Measurements from ENCODE around the gene TMEM238.

DNA sequence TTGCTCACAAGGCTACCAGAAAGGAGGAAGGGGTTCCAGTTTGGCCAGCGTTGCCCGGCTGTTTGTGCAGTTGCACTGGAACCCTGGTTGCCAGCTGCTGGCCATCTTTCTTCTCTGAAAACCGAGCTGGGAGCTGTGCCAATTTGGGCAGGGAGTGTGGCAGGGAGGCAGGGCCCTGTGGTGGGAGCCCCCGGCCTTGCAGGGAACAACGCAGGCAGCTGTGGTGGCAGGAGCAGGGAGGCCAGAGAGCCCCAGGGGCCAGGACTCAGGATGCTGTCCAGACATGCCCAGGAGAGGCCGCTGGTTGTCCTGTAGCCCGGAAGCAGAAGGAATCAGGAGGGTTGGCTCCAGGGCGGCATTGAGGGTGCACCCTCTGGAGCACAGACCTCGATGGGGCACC is 39.6 kb downstream of the TMEM238 start:
- TF ChIP-seq, protein P1, sequence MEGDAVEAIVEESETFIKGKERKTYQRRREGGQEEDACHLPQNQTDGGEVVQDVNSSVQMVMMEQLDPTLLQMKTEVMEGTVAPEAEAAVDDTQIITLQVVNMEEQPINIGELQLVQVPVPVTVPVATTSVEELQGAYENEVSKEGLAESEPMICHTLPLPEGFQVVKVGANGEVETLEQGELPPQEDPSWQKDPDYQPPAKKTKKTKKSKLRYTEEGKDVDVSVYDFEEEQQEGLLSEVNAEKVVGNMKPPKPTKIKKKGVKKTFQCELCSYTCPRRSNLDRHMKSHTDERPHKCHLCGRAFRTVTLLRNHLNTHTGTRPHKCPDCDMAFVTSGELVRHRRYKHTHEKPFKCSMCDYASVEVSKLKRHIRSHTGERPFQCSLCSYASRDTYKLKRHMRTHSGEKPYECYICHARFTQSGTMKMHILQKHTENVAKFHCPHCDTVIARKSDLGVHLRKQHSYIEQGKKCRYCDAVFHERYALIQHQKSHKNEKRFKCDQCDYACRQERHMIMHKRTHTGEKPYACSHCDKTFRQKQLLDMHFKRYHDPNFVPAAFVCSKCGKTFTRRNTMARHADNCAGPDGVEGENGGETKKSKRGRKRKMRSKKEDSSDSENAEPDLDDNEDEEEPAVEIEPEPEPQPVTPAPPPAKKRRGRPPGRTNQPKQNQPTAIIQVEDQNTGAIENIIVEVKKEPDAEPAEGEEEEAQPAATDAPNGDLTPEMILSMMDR (IDR thresholded peaks at IDR 0.05): no peak; the same call in 1 of the 2 replicates
- TF ChIP-seq, protein P2, sequence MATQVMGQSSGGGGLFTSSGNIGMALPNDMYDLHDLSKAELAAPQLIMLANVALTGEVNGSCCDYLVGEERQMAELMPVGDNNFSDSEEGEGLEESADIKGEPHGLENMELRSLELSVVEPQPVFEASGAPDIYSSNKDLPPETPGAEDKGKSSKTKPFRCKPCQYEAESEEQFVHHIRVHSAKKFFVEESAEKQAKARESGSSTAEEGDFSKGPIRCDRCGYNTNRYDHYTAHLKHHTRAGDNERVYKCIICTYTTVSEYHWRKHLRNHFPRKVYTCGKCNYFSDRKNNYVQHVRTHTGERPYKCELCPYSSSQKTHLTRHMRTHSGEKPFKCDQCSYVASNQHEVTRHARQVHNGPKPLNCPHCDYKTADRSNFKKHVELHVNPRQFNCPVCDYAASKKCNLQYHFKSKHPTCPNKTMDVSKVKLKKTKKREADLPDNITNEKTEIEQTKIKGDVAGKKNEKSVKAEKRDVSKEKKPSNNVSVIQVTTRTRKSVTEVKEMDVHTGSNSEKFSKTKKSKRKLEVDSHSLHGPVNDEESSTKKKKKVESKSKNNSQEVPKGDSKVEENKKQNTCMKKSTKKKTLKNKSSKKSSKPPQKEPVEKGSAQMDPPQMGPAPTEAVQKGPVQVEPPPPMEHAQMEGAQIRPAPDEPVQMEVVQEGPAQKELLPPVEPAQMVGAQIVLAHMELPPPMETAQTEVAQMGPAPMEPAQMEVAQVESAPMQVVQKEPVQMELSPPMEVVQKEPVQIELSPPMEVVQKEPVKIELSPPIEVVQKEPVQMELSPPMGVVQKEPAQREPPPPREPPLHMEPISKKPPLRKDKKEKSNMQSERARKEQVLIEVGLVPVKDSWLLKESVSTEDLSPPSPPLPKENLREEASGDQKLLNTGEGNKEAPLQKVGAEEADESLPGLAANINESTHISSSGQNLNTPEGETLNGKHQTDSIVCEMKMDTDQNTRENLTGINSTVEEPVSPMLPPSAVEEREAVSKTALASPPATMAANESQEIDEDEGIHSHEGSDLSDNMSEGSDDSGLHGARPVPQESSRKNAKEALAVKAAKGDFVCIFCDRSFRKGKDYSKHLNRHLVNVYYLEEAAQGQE (IDR thresholded peaks at IDR 0.05; ENCODE audit: insufficient read depth in 1 of 2, low read depth in 2 of 2, low read length in 1 of 2): no peak
